ENCODE results near the gene AUH.

AUH gene

DNA sequence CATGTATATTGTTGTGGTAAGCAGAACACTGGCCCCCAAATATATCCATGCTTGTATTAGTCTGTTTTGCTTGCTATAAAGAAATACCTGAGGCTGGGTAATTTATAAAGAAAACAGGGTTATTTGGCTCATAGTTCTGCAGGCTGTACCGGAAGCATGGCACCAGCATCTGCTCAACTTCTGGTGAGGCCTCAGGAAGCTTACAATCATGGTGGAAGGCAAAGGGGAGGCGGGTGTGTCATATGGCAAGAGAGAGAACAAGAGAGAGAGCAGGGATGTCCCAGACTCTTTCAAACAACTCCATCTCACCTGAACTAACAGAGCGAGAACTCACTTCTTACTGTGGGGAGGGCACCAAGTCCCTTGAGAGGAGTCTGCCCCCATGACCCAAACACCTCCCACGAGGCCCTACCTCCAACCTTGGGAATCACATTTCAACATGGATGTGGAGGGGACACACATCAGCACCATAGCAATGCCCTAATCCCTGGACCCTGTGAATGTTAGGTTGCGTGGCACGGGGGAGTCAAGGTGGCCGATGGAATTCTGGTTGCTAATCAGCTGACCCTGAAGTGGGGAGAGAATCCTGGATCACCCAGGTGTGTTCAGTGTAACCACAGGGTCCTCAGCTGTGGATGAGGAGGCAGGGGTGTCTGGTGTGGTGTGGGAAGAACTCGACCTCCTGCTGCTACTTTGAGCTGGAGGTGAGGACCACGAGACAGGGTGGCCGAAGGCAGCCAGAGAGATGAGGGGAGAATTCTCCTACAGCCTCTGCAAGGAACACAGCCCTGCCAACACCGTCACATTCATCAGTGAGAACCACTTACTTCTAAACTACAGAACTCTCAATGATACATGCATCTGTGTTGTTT is 172.8 kb downstream of the AUH start:
- TF ChIP-seq POLR2A (IDR thresholded peaks at IDR 0.05; ENCODE audit: low read depth, low read length): no peak
- no peak for FAIRE-seq
- no peak for DNase-seq (ENCODE audit: insufficient read length, low spot score)

DNA sequence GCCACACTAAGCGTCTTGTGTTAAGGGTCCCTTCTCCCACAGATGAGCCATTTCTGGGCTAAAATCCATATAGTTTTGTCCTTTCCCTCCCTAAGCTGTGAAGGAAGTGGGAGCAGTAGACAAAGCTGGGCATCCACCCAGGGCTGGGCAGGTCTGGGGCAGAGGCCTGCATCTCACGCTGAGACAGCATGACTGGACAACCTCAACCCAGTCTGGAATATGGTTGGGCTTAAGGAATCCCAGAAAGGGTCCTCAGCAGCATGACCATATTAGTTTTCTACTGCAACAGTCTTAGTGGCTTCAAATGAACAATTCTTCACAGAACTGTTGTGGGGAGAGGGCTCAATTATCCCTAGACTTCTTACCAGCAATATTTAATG is 173.8 kb downstream of the AUH start:
- FAIRE-seq (no peak), DNase-seq (ENCODE audit: insufficient read length, low spot score) (no peak)
- no peak for TF ChIP-seq POLR2A (IDR thresholded peaks at IDR 0.05; ENCODE audit: low read depth, low read length)

DNA sequence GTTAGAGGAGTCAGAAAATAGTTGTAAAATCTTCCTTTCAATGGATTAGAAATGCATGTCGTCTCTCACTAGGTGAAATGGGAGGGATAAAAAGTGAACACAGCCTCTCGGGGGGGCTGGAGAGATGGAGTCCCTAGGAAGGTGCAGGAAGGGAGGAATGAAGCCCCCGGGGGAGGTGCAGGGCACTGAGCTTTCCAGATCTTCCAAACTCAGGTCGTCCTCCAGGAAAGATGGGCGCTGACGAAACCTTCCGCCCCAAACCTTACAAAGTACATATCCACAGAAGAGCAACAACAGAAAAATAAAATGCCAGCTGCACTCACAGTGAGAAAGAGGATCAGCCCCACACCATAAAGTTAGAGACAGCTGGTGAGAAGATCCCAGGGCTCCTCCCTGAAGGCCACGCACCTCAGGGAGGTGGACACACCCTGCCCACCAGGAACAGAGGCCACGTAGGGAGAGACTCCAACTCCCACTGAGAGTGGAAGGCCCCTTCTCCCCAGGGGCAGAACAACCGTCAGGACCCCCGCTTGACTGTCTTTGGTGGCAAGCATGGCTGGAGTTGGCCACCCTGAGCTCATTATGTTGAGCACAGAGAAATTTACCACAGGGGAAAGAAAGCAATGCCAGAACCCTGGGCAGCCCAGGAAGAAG is 174.3 kb downstream of the AUH start:
- DNase-seq (ENCODE audit: insufficient read length, low spot score): no peak
- no peak for TF ChIP-seq POLR2A (IDR thresholded peaks at IDR 0.05; ENCODE audit: low read depth, low read length)
- no peak for FAIRE-seq

DNA sequence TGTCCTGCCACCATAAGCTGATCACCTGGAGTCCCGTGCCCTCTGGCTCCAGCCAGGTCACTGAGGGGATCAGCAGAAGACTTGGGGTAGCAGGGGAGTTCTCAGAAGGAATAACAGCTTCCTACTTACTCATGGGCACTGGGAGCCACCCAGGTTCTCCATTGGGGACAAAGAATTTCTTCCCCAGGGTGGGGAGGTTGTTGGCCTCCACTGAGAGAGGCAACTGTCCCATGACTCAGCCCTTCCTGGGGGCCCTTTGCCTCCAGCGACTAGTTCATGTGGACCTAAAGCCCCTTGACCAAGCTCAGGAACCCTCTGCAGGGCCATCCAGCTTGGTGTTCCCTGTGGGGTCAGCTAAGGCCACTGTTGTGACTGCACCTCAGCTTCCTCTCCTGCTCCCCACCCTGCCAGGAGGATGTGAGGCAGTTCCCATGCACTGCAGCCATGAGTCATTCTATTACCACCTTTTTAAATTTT is 175.0 kb downstream of the AUH start:
- FAIRE-seq (no peak), DNase-seq (ENCODE audit: insufficient read length, low spot score) (peak; percentile 68)

DNA sequence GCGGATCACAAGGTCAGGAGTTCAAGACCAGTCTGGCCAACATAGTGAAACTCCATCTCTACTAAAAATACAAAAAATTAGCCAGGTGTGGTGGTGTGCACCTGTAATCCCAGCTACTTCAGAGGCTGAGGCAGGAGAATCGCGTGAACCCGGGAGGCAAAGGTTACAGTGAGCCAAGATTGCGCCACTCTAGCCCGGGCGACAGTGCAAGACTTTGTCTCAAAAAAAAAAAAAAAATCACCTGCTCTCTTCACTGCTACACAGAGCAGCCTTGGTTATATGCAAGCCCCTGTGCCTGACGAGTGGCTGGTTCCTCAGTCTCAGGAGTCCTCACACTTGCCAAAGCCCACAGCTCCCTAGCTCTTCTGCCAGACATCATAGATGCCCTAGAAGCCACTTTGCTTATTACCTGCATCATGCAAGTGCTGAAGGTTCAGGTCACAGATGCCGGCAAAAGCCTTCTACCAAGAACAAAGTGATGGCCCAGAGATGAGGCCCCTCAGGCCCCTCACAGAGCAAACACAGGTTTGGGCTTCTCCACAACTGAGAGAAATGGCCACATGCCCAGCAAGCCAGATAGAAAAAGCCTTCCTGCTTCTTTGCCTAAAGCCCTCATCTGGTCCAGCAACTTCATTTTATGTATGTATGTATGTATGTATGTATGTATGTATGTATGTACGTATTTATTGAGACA is 176.4 kb downstream of the AUH start:
- FAIRE-seq: no peak
- DNase-seq (ENCODE audit: insufficient read length, low spot score): no peak
- no peak for TF ChIP-seq POLR2A (IDR thresholded peaks at IDR 0.05; ENCODE audit: low read depth, low read length)

More for the DNA sequence above, 175.0 kb downstream of the AUH start:
- TF ChIP-seq POLR2A (IDR thresholded peaks at IDR 0.05; ENCODE audit: low read depth, low read length): no peak

DNA sequence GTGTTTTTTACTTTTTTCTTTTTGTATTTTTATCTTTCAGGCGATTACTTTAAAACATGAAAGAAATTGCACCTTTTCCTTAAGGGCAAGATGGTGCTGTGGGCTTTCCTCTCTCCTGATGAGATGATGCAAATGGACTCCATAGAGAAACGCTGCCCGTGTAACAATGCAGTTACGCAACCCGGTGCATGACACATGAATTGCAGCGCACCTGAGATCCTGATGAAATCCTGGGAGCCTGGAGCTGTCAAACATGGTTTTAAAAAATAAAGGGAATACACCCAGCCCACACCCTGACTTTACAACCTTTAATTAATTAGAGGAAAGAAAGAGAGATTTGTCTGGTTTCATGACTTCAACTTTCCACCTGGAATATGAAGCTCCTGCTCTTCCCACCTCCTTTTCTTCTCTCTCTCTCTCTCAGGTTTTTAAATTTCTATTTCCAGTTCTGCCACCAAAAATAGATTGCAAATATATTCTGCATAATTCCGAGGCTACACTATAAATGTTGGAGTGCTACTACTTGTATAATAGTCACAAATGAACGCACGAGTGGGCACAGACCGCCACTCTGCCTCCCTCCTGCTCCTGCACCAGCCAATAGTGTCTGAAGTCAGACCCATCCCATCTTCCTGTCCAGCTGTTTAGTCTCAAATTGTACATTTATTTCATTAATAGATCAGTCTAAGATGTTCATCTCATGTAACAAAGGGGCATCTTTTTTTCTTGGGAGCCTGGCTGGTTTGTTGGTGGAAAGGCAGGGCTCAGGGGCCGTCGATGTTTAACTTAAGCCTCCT is 179.1 kb downstream of the AUH start:
- DNase-seq (ENCODE audit: insufficient read length, low spot score): no peak
- FAIRE-seq: no peak
- TF ChIP-seq POLR2A (IDR thresholded peaks at IDR 0.05; ENCODE audit: low read depth, low read length): no peak

DNA sequence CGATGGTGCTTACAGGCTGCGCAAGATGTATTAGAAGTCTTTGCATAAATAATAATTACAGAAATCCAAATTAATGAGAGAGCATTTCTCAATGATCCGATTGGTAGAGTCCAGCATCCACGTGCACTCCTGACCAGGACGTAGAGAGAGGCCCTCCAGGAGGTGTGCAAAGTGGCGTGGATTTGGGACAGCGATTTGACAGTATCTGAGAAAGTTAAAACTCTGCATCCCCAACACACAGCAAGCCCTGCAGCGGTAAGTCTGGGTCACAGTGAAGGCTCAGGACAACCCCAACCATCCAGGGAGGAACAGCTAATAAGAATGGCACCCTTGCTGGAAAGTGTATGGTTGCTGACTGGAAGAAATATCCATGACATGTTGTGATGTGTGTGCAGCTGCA is 180.2 kb downstream of the AUH start:
- no peak for TF ChIP-seq POLR2A (IDR thresholded peaks at IDR 0.05; ENCODE audit: low read depth, low read length)
- DNase-seq (ENCODE audit: insufficient read length, low spot score) (no peak), FAIRE-seq (no peak)

DNA sequence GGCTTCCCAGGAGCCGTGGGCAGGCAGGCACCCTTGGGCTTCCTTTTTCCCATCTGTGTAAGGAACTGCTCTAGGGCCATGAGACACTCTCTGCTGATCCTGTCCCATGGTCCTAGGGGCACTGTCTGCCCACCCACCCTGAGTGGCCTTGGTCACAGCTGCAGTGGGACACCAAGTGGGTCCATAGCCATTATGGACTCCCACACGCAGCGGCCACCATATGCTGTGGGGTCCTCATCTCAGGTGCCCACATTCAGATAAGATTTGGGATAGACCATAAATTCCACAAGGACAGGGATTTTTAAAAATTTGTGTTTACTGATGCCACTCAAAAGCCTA is 180.8 kb downstream of the AUH start:
- no peak for TF ChIP-seq POLR2A (IDR thresholded peaks at IDR 0.05; ENCODE audit: low read depth, low read length)
- no peak for DNase-seq (ENCODE audit: insufficient read length, low spot score)
- no peak for FAIRE-seq

DNA sequence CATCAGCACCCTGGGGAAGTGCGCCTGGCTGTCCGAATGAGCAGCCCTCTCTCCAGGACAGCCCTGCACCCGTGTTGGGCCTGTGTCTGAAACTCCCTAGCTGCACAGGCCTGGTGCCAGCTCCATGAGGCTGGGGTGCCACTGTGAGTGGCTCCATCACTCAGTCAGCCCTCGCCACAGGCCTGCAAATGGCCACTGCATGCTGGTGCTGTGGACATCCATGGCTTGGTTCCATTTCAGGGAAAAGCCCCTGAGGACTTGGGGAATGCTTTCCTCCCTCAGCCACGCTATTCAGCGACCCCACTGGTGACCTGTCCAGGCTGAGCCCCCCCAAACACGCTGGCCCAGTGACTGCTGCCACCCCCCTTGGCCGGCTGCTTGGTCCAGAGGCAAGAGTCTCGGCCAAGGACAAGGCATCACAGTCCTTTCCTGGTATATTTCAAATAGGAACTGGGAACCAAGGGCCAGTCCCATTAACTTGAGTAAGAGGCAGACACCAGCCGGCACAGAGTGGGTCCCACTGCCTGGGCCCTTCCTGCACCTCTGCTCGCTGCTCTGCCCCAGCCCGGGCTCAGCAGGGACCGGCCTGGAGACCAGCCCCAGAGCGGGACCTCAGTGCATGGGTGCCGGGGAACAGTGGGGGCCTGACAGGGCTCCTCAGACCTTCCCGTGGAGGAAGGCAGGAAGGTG is 181.3 kb downstream of the AUH start:
- TF ChIP-seq POLR2A (IDR thresholded peaks at IDR 0.05; ENCODE audit: low read depth, low read length): no peak
- FAIRE-seq (no peak), DNase-seq (ENCODE audit: insufficient read length, low spot score) (no peak)

DNA sequence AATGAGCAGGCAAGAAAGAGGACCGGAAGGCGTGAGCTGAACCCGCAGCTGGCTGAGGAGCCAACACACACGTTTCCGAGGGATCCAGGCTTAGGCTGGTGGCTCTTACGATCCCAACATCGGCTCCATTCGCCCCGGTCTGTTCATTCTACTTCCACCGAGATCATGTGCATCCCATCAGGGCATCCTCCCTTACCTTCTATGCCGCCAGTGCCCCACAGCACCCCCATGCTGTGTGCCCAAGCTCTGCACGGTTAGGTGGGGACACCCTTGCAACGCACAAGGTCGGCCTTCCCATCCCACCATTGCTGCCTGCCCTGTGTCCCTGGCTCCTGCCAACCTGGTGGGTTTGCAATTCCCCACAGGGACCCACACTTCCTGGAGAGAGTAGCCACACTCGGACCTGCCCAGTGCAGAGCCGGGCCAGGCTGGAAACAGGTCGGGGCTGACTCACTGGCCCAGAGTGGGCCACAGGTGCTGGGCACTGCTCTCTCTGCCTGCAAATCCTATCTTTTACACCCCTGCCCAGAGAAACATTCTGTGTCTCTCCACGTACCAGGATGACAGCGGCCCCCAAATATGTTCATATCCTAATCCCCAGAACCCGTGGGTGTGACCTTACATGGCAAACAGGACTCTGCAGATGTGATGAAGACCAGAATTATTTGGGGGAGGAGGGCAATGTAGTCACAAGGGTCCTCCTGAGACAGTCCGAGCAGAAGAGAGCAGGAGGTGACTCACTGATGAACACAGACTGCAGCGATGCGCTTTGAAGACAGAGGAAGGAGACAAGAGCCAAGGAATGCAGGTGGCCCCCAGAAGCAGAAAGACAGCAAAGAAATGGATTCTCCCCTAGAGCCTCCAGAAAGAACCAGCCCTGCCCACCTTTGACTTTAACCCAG is 182.2 kb downstream of the AUH start:
- no peak for DNase-seq (ENCODE audit: insufficient read length, low spot score)
- TF ChIP-seq POLR2A (IDR thresholded peaks at IDR 0.05; ENCODE audit: low read depth, low read length): no peak
- no peak for FAIRE-seq

DNA sequence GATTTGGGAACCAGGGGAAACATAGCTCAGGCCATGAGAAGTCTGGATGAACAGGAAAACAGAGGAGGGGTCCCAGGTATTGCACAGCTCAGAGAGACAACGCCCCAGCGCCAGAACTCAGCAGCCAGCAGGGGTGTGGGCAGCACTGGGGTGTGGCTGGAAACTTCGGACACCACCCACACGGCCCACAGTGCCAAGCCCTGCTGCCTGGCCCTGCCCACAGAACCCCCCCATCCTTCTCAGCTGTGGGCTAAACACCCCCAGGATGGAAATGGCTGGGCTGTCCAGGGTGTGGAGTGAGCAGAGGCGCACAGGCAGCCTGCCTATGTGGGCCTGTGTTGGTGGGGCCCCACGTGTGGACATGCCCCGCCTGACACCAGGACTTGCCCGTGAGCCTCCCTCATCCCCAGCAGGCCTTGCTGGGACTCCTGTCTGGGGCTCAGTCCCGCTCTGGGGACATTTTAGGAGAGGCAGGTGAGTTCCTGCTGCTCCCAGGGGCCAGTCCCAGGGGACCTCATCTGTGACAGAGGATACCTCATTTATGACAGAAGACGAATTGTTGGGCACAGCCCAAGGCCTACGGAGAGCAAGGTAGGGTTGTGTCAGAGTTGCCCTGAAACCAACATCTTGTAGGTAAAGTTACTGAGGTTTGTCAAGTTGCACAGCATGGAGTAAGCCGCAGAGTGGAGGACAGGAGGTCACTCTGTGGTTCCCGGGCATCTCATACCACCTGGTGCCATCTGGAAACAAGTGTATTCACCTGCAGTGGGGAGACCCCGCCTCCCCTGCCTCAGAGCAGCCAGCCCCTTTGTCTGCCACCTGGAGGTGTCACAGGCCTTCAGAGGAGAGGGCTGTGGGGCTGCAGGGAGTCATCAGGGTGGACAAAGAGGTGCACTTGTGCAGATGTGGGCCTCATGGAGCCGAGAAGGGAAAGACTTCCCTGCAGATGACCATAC is 183.2 kb downstream of the AUH start:
- FAIRE-seq (no peak), DNase-seq (ENCODE audit: insufficient read length, low spot score) (no peak)
- no peak for TF ChIP-seq POLR2A (IDR thresholded peaks at IDR 0.05; ENCODE audit: low read depth, low read length)

All from H54 (cell line).